K562 (cell line): ENCODE measurements around the gene MMP11. TPM values are rescaled to one million over a fixed set of nuclear protein-coding genes. Genes with fewer than 3 reads are reported as not detected.

Experiments used
- CBFA2T2 ChIP-seq: fragments of 450-650 bp; conservative IDR thresholded peaks from 2 replicates; pipeline ENCODE4 v1.6.1; 2017; ENCODE audit warnings: mild to moderate bottlenecking
- EZH2 ChIP-seq: IDR thresholded peaks from 2 replicates; pipeline ENCODE4 v1.6.1; 2012; ENCODE audit warnings: low read depth, mild to moderate bottlenecking, inconsistent platforms, low read length, borderline replicate concordance
- FOXK2 ChIP-seq, 2 experiments: fragments of 450-650 bp; IDR thresholded peaks in 1 of 2; conservative IDR thresholded peaks in 1 of 2; 2 replicates each; pipeline ENCODE4 v1.6.1; 2016; ENCODE audit warnings: low read depth in 2 of 2, mild to moderate bottlenecking in 1 of 2
- GABPB1 ChIP-seq: sonication (generic); formaldehyde crosslinking; IDR thresholded peaks from 2 replicates; pipeline ENCODE4 v1.8.0; 2022; ENCODE audit warnings: mild to moderate bottlenecking, missing genetic modification reagents
- HMG20A ChIP-seq: fragments of 450-650 bp; formaldehyde crosslinking; conservative IDR thresholded peaks from 2 replicates; pipeline ENCODE4 v1.4.0; 2020; ENCODE audit warnings: mild to moderate bottlenecking, mixed read lengths
- MAFK ChIP-seq: IDR thresholded peaks from 2 replicates; pipeline ENCODE4 v1.6.1; 2011; ENCODE audit warnings: low read length, improper control_type of control experiment
- MCM7 ChIP-seq, 2 experiments: fragments of 450-650 bp; IDR thresholded peaks; 2 replicates each; pipeline ENCODE4 v1.6.1; 2016 to 2018
- MIER1 ChIP-seq: fragments of 450-650 bp; IDR thresholded peaks from 2 replicates; pipeline ENCODE4 v1.6.1; 2016; ENCODE audit warnings: antibody characterized with exemption, mild to moderate bottlenecking, low read depth
- NFE2L1 ChIP-seq: fragments of 450-650 bp; IDR thresholded peaks from 2 replicates; pipeline ENCODE4 v1.6.1; 2016; ENCODE audit warnings: missing genetic modification characterization, low read depth, mild to moderate bottlenecking, missing compliant biosample characterization, moderate library complexity, borderline replicate concordance
- RBM14 ChIP-seq: fragments of 200-400 bp; formaldehyde crosslinking; IDR thresholded peaks from 2 replicates; pipeline ENCODE4 v1.6.1; 2018; ENCODE audit warnings: low read depth, mild to moderate bottlenecking, low read length, moderate library complexity, borderline replicate concordance; ENCODE audit not compliant: insufficient read depth
- SRSF3 ChIP-seq: fragments of 200-400 bp; formaldehyde crosslinking; IDR thresholded peaks from 2 replicates; pipeline ENCODE4 v1.6.1; 2016; ENCODE audit warnings: mild to moderate bottlenecking, low read length, moderate library complexity; ENCODE audit not compliant: insufficient read depth
- TEAD4 ChIP-seq, 2 experiments: sonication (generic) in 1 of 2; formaldehyde crosslinking in 1 of 2; IDR thresholded peaks; 2 replicates each; pipeline versions ENCODE4 v1.6.1 to v1.8.0; 2012 to 2022; ENCODE audit warnings: borderline replicate concordance in 1 of 2, inconsistent platforms in 1 of 2, low read length in 1 of 2, mild to moderate bottlenecking in 1 of 2, missing genetic modification reagents in 1 of 2
- polyA plus RNA-seq, 8 experiments: library from polyadenylated mRNA; depleted of rRNA in 4 of 8; stranded (reverse) in 5 of 8; unstranded in 3 of 8; fragments of >200 nt; fragmentation: Nextera tagmentation in 2 of 8; fragmentation: Illumina TruSeq in 1 of 8; extraction: Ambion mirVana in 2 of 8; extraction: Trizol in 1 of 8; gene quantifications; 2 replicates each; pipeline versions ENCODE4 v1.2.1 to v1.2.3, GENCODE V29; 2011 to 2014; ENCODE audit warnings: inconsistent platforms in 1 of 8, missing spikeins in 1 of 8
- total RNA-seq, 7 experiments: library from RNA; depleted of rRNA in 6 of 7; stranded (reverse); fragments of >200 nt in 6 of 7; fragmentation: Illumina TruSeq in 2 of 7; extraction: Trizol in 2 of 7; gene quantifications; 2 replicates each; pipeline versions ENCODE4 v1.2.1 to v1.2.3, GENCODE V29; 2011 to 2021; ENCODE audit warnings: low replicate concordance in 1 of 7
- TF ChIP-seq, protein P1 (sequence below): fragments of 450-650 bp; IDR thresholded peaks from 2 replicates; pipeline ENCODE4 v1.6.1; 2014; ENCODE audit warnings: low read depth, mild to moderate bottlenecking, moderate library complexity, borderline replicate concordance

The MMP11 gene
- total and polyA plus RNA-seq, 9 of the 15 experiments (the other 6 are each of a cell fraction or from before 2014, with no cell fraction given), result 0.14 to 1.8 (median 1.1) TPM; not detected in 2

DNA sequence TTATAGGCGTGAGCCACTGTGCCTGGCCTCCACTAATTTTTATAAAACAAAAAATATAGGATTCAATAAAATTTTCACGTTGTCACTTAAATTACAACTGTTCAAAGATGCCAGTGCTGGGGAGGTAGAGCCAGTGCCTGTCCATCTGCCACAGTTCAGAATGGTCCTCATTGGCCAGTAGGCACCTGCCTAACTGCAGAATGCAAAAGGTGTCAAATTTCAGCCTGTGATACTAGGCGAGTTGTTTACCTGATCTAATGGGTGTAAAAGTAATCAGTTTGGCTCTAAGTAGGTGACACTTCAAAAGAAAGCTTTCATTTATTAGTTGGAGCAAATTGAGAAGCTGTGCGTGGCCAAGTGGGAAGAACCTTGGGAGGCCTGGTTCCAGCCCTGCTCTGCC, 16.5 kb downstream of the MMP11 start (continued):
- TF ChIP-seq, protein P1, sequence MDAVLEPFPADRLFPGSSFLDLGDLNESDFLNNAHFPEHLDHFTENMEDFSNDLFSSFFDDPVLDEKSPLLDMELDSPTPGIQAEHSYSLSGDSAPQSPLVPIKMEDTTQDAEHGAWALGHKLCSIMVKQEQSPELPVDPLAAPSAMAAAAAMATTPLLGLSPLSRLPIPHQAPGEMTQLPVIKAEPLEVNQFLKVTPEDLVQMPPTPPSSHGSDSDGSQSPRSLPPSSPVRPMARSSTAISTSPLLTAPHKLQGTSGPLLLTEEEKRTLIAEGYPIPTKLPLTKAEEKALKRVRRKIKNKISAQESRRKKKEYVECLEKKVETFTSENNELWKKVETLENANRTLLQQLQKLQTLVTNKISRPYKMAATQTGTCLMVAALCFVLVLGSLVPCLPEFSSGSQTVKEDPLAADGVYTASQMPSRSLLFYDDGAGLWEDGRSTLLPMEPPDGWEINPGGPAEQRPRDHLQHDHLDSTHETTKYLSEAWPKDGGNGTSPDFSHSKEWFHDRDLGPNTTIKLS, result no peak
- TF ChIP-seq EZH2 (no peak), MAFK (no peak), HMG20A (CRISPR knock-in tag) (no peak), TEAD4 (IDR thresholded peaks at IDR 0.05; ENCODE audit: low read length) (no peak), TEAD4 (CRISPR knock-in tag; IDR thresholded peaks at IDR 0.05; ENCODE audit: borderline replicate concordance) (no peak), SRSF3 (no peak), MCM7 (IDR thresholded peaks at IDR 0.05) (no peak), CBFA2T2 (no peak), NFE2L1 (tag) (no peak), MIER1 (no peak), GABPB1 (no peak), FOXK2 (conservative IDR thresholded peaks at IDR 0.05 in 1 of 2, IDR thresholded peaks at IDR 0.05 in 1 of 2; ENCODE audit: low read depth in 2 of 2) (no peak), RBM14 (no peak)
- TF ChIP-seq, all 486 proteins: peak for 0
